Measurements from ENCODE around the gene STS. TPM values are rescaled to one million over a fixed set of nuclear protein-coding genes. Genes with fewer than 3 reads are reported as not detected.

Gene STS
- total and polyA plus RNA-seq, 2 of the 8 experiments (the other 6 are each of a cell fraction or from before 2014, with no cell fraction given): 0.67 to 1.5 TPM

GRCh38 chrX:7153231-7153630, 5.7 kb downstream of the STS start:
- H3K27ac ChIP-seq (ENCODE audit: low read depth, low read length): no peak overlapping the region
- no peak overlapping the region for H4K91ac ChIP-seq (replicated peaks; ENCODE audit: insufficient read length, low read length)
- TF ChIP-seq RBBP5 (IDR thresholded peaks at IDR 0.05; ENCODE audit: borderline replicate concordance, low read depth, low read length): no peak
- no peak for TF ChIP-seq TEAD4 (IDR thresholded peaks at IDR 0.05; ENCODE audit: low read depth, low read length)
- TF ChIP-seq CEBPB (IDR thresholded peaks at IDR 0.05; ENCODE audit: low read depth, low read length): no peak
- TF ChIP-seq EZH2 (IDR thresholded peaks at IDR 0.05; ENCODE audit: low read depth, low read length, severe bottlenecking): no peak
- TF ChIP-seq MAX (IDR thresholded peaks at IDR 0.05): no peak
- TF ChIP-seq SP4 (IDR thresholded peaks at IDR 0.05; ENCODE audit: low read length): no peak
- no peak for TF ChIP-seq PHF8 (conservative IDR thresholded peaks at IDR 0.05; ENCODE audit: low read depth, low read length)
- no peak for TF ChIP-seq BCL11A (IDR thresholded peaks at IDR 0.05; ENCODE audit: low read depth in 2 of 2, low read length in 2 of 2)
- no peak for TF ChIP-seq RNF2 (IDR thresholded peaks at IDR 0.05; ENCODE audit: borderline replicate concordance, low read depth, low read length, missing control alignments, poor library complexity, severe bottlenecking)
- TF ChIP-seq FOSL1 (IDR thresholded peaks at IDR 0.05; ENCODE audit: insufficient read depth, low read depth, low read length): no peak
- no peak for TF ChIP-seq SUZ12 (IDR thresholded peaks at IDR 0.05; ENCODE audit: low read length)
- TF ChIP-seq POLR2A (IDR thresholded peaks at IDR 0.05; ENCODE audit: control extremely low read depth in 1 of 2, low read depth in 2 of 2, low read length in 2 of 2): no peak

More at GRCh38 chrX:7153231-7153630, 5.7 kb downstream of the STS start:
- H3K79me2 ChIP-seq (ENCODE audit: control insufficient read depth in 1 of 2, insufficient read depth in 2 of 2, low read length in 2 of 2): no peaks in the 10 kb centered on the region
- no peaks in the 10 kb centered on the region for H3K36me3 ChIP-seq (ENCODE audit: control insufficient read depth in 2 of 4, insufficient read depth in 4 of 4, low read length in 3 of 4)
- 60% methylated on average over 1 of the region's 2 CpGs; no CpG with 5 or more reads in 1 of the 2 experiments for WGBS, 2 experiments (ENCODE audit: extremely low coverage in 1 of 2, insufficient coverage in 1 of 2, insufficient read length in 1 of 2, insufficient replicate concordance in 2 of 2, low coverage in 1 of 2, low lambda C conversion rate in 2 of 2, missing lambda C conversion rate in 1 of 2)
- no peak overlapping the region for H3K14ac ChIP-seq (ENCODE audit: insufficient read length)
- H3K18ac ChIP-seq (ENCODE audit: extremely low read depth, low read length): no peak overlapping the region
- ChIA-PET POLR2A (ENCODE audit: partially characterized antibody) (no interaction called here), CTCF (ENCODE audit: partially characterized antibody) (no interaction called here)
- no peak overlapping the region for H2BK120ac ChIP-seq (replicated peaks; ENCODE audit: low read depth, low read length)
- H3K4ac ChIP-seq (replicated peaks; ENCODE audit: insufficient read length, low read depth, low read length): no peak overlapping the region
- no peak overlapping the region for H3K4me3 ChIP-seq (ENCODE audit: extremely low read depth in 1 of 4, insufficient read depth in 2 of 4, low read depth in 3 of 4, low read length in 4 of 4)
- no peak overlapping the region for H2BK5ac ChIP-seq (ENCODE audit: low read depth, low read length)
- no peak overlapping the region for H2AFZ ChIP-seq (ENCODE audit: low read length)
- no peak overlapping the region for H3K9ac ChIP-seq (replicated peaks in 1 of 4; ENCODE audit: extremely low read depth in 1 of 4, low read depth in 3 of 4, low read length in 3 of 4)
- H4K8ac ChIP-seq (ENCODE audit: extremely low read depth, insufficient read depth, low read length): no peak overlapping the region
- H2BK15ac ChIP-seq (ENCODE audit: low read length): no peak overlapping the region
- FAIRE-seq (no peak), DNase-seq (ENCODE audit: low read depth in 1 of 2, low spot score in 2 of 2) (no peak)
- H3K27me3 ChIP-seq (replicated peaks in 1 of 4; ENCODE audit: control insufficient read depth in 3 of 4, extremely low read depth in 1 of 4, insufficient read depth in 3 of 4, low read length in 3 of 4): no peaks in the 10 kb centered on the region
- H3K9me3 ChIP-seq (ENCODE audit: insufficient read depth in 2 of 2, low read depth in 1 of 2, low read length in 1 of 2): no peaks in the 10 kb centered on the region
- H3K4me2 ChIP-seq (ENCODE audit: insufficient read depth in 1 of 2, low read depth in 2 of 2, low read length in 2 of 2): no peak overlapping the region
- no peak overlapping the region for H2BK20ac ChIP-seq (ENCODE audit: low read length)
- H3K4me1 ChIP-seq (replicated peaks in 1 of 4; ENCODE audit: control insufficient read depth in 3 of 4, insufficient read depth in 4 of 4, low read length in 3 of 4): peaks cover 0 to 5% (median 0%) of the 10 kb centered on the region in 4 experiments; a peak in 2 of 7 replicates
- H2BK12ac ChIP-seq (ENCODE audit: low read depth, low read length): no peak overlapping the region
- no peaks in the 10 kb centered on the region for H3K79me1 ChIP-seq (ENCODE audit: low read depth, low read length)
- no peak overlapping the region for H4K5ac ChIP-seq (ENCODE audit: insufficient read length, low read depth, low read length)
- H2AK5ac ChIP-seq (ENCODE audit: low read depth, low read length): no peak overlapping the region
- H4K20me1 ChIP-seq (replicated peaks in 1 of 2; ENCODE audit: control insufficient read depth in 1 of 2, insufficient read depth in 2 of 2, low read length in 2 of 2): no peaks in the 10 kb centered on the region
- peaks cover 2% of the 10 kb centered on the region; the same call in 1 of the 2 replicates for H3K23me2 ChIP-seq (ENCODE audit: low read depth, low read length)
- no peak overlapping the region for H3K56ac ChIP-seq (replicated peaks; ENCODE audit: insufficient read length, low read depth, low read length)
- H3K23ac ChIP-seq (ENCODE audit: insufficient read length): no peak overlapping the region
